Neural cell (in vitro differentiated cells): ENCODE results near the gene CYP4X1.
A peak's percentile ranks its signal among the peaks of the same experiment; 100 is the strongest.

Experiments
- CTCF ChIP-seq: fragments of 450-650 bp; IDR thresholded peaks from 2 replicates; pipeline ENCODE4 v1.5.1; 2014; ENCODE audit warnings: antibody characterized with exemption, mild to moderate bottlenecking, moderate library complexity; ENCODE audit not compliant: poor library complexity, severe bottlenecking
- EP300 ChIP-seq: fragments of 450-650 bp; conservative IDR thresholded peaks from 2 replicates; pipeline ENCODE4 v1.6.1; 2014; ENCODE audit warnings: antibody characterized with exemption, mild to moderate bottlenecking, moderate library complexity; ENCODE audit not compliant: poor library complexity, severe bottlenecking
- EZH2 ChIP-seq: fragments of 200-600, 300-800 bp; shearing (Covaris generic), sonication (generic); IDR thresholded peaks from 2 replicates; pipeline ENCODE4 v1.6.1; 2014; ENCODE audit warnings: antibody characterized with exemption, low read length, borderline replicate concordance, mild to moderate bottlenecking; ENCODE audit not compliant: insufficient read depth, poor library complexity, severe bottlenecking
- POLR2AphosphoS5 ChIP-seq: IDR thresholded peaks from 2 replicates; pipeline ENCODE4 v1.6.1; 2012
- RAD21 ChIP-seq: fragments of 450-650 bp; conservative IDR thresholded peaks from 2 replicates; pipeline ENCODE4 v1.6.1; 2014; ENCODE audit warnings: antibody characterized with exemption, mild to moderate bottlenecking, moderate library complexity
- REST ChIP-seq: IDR thresholded peaks from 2 replicates; pipeline ENCODE4 v1.6.1; 2012; ENCODE audit warnings: borderline replicate concordance
- SMC3 ChIP-seq: fragments of 450-650 bp; conservative IDR thresholded peaks from 2 replicates; pipeline ENCODE4 v1.6.1; 2014; ENCODE audit warnings: antibody characterized with exemption, mild to moderate bottlenecking, moderate library complexity; ENCODE audit not compliant: poor library complexity

GRCh38 chr1:47023268-47024140 is at the start of gene CYP4X1:
- TF ChIP-seq CTCF (no peak), EZH2 (no peak), REST (peak; percentile 57), POLR2AphosphoS5 (peak; percentile 27), EP300 (peak; percentile 10), RAD21 (no peak), SMC3 (no peak)
